Central memory CD8-positive, alpha-beta T cell (primary cell): ENCODE data around the gene ARHGAP32.
"Not testable (repeated sequence)": the region's sequence is repeated elsewhere in the genome, so short reads cannot be mapped to it uniquely, and the experiment has no call there.

ENCODE experiments used
- ATAC-seq: fragments of 150-1000 bp; cut with Tn5 transposase; replicated peaks from 2 replicates; pipeline ENCODE4 v1.10.0; 2022; ENCODE audit warnings: mild to moderate bottlenecking, moderate FRiP score, moderate number of reproducible peaks; ENCODE audit not compliant: poor library complexity, severe bottlenecking; ENCODE audit errors: extremely low read depth
- DNase-seq, 2 donors: peaks; one replicate each; pipeline ENCODE4 v3.0.0; 2021; ENCODE audit warnings: low spot score in 2 of 2
- H3K27ac Mint-ChIP-seq: one replicate; pipeline ENCODE4 v1.8.0; 2022; ENCODE audit warnings: low read depth, mild to moderate bottlenecking, moderate library complexity, mixed read lengths
- H3K27me3 Mint-ChIP-seq: one replicate; pipeline ENCODE4 v1.8.0; 2022; ENCODE audit warnings: mixed read lengths
- H3K36me3 Mint-ChIP-seq: one replicate; pipeline ENCODE4 v1.8.0; 2022; ENCODE audit warnings: mild to moderate bottlenecking, moderate library complexity, mixed read lengths; ENCODE audit not compliant: insufficient read depth
- H3K4me1 Mint-ChIP-seq: one replicate; pipeline ENCODE4 v1.8.0; 2022; ENCODE audit warnings: mixed read lengths
- H3K4me3 Mint-ChIP-seq: one replicate; pipeline ENCODE4 v1.8.0; 2022; ENCODE audit warnings: mild to moderate bottlenecking, moderate library complexity, mixed read lengths
- H3K9me3 Mint-ChIP-seq: one replicate; pipeline ENCODE4 v1.8.0; 2022; ENCODE audit warnings: mixed read lengths

Gene ARHGAP32

DNA sequence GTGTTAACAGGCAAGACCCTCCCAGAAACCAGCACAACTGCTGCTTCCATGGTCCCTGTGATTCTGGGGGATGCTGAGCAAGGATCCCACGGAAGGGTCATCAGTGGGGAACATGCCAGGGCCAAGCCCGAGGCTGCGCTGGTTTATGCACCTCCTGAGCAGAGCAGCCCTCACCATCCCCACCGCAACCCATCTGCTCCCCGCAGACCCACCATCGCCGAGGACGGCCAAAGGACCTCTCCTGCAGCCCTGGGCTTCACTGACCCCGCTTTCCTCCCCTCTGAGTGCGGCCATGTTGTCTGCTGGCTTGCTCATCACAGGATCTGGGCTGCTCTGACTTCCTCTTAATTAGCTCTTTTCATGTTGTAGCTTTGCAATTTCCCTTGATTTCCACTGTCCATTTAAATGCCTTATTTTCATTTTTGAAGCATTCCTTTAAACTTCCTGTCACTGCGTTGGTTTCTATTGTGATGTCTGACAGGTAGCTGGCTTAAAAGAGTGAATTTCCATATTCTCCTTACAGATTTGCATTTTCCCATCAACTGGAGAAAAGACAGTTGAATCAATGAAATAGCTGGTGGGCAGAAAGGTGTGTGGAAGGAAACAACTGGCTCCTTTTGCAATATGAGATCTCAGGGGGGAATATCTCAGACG, 264.3 kb downstream of the ARHGAP32 start:
- DNase-seq: no peak
- Mint-ChIP-seq H3K4me3 (peak overlapping the region; percentile 20), H3K27ac (no peak overlapping the region), H3K27me3 (peaks cover 10% of the 10 kb centered on the region), H3K36me3 (no peaks in the 10 kb centered on the region), H3K9me3 (no peaks in the 10 kb centered on the region), H3K4me1 (peaks cover 21% of the 10 kb centered on the region)
- ATAC-seq: no peak

- no peak overlapping the region for H3K27ac Mint-ChIP-seq
- DNase-seq: no peak
- no peak for ATAC-seq
- H3K9me3 Mint-ChIP-seq: no peaks in the 10 kb centered on the region
- H3K4me3 Mint-ChIP-seq: no peak overlapping the region
- H3K27me3 Mint-ChIP-seq: peaks cover 10% of the 10 kb centered on the region
- H3K4me1 Mint-ChIP-seq: peaks cover 21% of the 10 kb centered on the region
- H3K36me3 Mint-ChIP-seq: no peaks in the 10 kb centered on the region
Measured at GRCh38 chr11:128927108-128927461, 265.0 kb downstream of the ARHGAP32 start.

GRCh38 chr11:128926437-128927107, 265.6 kb downstream of the ARHGAP32 start:
- Mint-ChIP-seq H3K9me3 (no peaks in the 10 kb centered on the region), H3K4me1 (peaks cover 21% of the 10 kb centered on the region), H3K36me3 (no peaks in the 10 kb centered on the region), H3K27me3 (peaks cover 11% of the 10 kb centered on the region), H3K4me3 (no peak overlapping the region), H3K27ac (no peak overlapping the region)
- DNase-seq (no peak), ATAC-seq (no peak)

DNA sequence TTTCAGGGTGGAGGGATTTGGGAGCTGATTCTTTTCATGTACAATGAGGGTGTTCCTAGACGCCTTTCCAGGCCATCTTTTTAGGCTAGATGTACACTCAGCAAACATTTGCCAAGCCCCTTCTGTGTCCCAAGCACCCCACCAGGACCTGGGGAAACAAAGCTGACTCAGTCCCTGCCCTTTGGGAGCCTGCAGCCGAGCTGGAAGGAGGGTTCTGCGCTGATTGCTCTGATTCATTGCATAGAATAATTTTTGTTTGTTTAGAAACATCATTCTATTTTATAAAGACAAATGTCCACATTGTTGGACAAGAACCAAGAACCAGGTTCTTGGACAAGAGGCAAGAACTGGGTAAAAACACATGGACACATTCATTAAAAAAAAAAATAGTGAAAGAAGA, 266.1 kb downstream of the ARHGAP32 start:
- no peaks in the 10 kb centered on the region for H3K36me3 Mint-ChIP-seq
- no peak for ATAC-seq

DNA sequence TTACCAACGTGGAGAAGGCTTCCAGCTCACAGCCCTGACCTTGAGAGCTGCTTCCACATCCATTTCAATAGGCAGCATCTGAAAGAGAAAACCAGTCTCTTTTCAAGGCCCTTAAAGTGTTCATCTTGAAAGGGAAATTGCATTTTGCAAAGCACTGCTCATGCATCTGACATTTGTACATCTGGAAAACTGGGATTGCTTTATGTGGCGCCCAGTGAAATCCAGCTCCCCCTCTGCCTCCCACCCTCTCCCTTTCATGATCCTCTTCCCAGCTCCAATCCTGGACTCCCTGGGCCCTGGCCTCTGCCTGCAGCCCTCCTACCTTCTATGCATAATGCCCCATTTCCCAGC, 266.9 kb downstream of the ARHGAP32 start:
- no peaks in the 10 kb centered on the region for H3K36me3 Mint-ChIP-seq
- no peak for DNase-seq
- H3K4me1 Mint-ChIP-seq: peaks cover 21% of the 10 kb centered on the region
- no peaks in the 10 kb centered on the region for H3K9me3 Mint-ChIP-seq
- H3K27me3 Mint-ChIP-seq: peaks cover 24% of the 10 kb centered on the region
- no peak overlapping the region for H3K27ac Mint-ChIP-seq
- H3K4me3 Mint-ChIP-seq: no peak overlapping the region
- no peak for ATAC-seq

More for the DNA sequence above, 266.1 kb downstream of the ARHGAP32 start:
- no peak overlapping the region for H3K4me3 Mint-ChIP-seq
- H3K4me1 Mint-ChIP-seq: peaks cover 21% of the 10 kb centered on the region
- no peak overlapping the region for H3K27ac Mint-ChIP-seq
- no peaks in the 10 kb centered on the region for H3K9me3 Mint-ChIP-seq
- peaks cover 16% of the 10 kb centered on the region for H3K27me3 Mint-ChIP-seq
- DNase-seq: no peak

DNA sequence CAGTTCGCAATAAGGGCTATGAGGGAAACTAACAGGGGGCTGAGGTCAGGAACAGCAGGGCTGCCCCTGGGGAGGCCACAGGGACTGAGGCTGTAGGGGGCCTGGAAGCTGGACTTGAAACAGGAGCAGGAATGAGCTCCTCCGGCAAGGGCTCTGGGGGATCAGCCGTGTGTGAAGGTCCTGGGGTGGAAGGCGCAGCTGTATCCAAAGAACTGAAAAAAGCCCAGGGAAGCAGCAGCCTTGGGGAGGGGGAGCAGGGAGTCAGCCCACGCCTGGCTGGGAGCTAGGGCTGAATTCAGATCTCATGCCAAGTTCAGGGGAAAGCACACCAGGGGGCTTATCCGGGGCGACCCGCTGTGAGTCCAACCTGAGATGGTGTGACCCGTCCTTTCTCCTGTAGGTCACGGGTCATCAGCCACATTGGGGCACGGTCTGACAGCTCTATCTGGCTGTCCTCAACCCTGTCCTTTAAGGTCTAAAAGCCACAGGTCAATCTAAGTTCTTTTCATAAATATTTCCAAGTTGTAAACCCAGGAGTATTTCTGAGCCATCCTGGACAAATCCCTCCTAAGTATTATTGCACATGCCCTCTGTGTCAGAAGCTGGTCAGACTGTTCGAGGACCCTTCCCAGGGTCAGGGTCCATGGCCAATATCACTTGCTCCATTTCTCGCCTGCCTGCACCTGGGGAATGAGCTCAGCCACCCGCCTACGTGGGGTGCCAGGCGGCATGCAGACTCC, 267.4 kb downstream of the ARHGAP32 start:
- H3K27me3 Mint-ChIP-seq: peaks cover 24% of the 10 kb centered on the region
- H3K36me3 Mint-ChIP-seq: peaks cover 1% of the 10 kb centered on the region
- ATAC-seq (no peak), DNase-seq (no peak)
- H3K9me3 Mint-ChIP-seq: no peaks in the 10 kb centered on the region
- no peak overlapping the region for H3K4me3 Mint-ChIP-seq
- H3K4me1 Mint-ChIP-seq: peaks cover 19% of the 10 kb centered on the region
- no peak overlapping the region for H3K27ac Mint-ChIP-seq

GRCh38 chr11:128924104-128924503, 268.0 kb downstream of the ARHGAP32 start:
- Mint-ChIP-seq H3K27me3 (peaks cover 23% of the 10 kb centered on the region), H3K4me1 (peaks cover 13% of the 10 kb centered on the region), H3K36me3 (peaks cover 2% of the 10 kb centered on the region), H3K27ac (no peak overlapping the region), H3K4me3 (no peak overlapping the region), H3K9me3 (no peaks in the 10 kb centered on the region)
- DNase-seq: no peak
- ATAC-seq: no peak

- Mint-ChIP-seq H3K9me3 (no peaks in the 10 kb centered on the region), H3K4me3 (no peak overlapping the region), H3K36me3 (peaks cover 2% of the 10 kb centered on the region), H3K27me3 (peaks cover 34% of the 10 kb centered on the region), H3K4me1 (no peaks in the 10 kb centered on the region), H3K27ac (no peak overlapping the region)
- DNase-seq (no peak), ATAC-seq (no peak)
Measured at GRCh38 chr11:128921793-128922192, 270.3 kb downstream of the ARHGAP32 start.

DNA sequence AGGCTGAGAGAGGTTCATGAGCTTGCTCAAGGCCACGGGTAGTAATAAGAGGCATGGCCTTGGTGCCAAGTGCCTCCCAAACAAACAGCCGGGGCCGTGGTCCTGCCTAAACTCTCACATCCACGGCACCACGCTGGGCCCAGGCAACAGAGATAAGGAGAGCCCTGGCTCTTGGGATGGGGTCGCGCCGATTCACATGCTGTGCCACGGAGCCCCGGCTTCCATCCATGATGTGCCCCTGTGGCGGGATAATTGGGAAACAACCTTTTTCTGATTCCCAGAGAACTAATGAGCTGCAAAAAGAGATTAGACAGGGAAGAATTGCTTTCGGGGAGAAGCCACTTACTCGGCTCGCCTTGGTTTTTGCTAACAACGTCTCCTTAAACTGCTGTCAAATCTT, 271.5 kb downstream of the ARHGAP32 start:
- peaks cover 2% of the 10 kb centered on the region for H3K36me3 Mint-ChIP-seq
- no peak overlapping the region for H3K4me3 Mint-ChIP-seq
- ATAC-seq (no peak), DNase-seq (no peak)
- H3K27ac Mint-ChIP-seq: no peak overlapping the region
- H3K27me3 Mint-ChIP-seq: peaks cover 42% of the 10 kb centered on the region
- H3K4me1 Mint-ChIP-seq: no peaks in the 10 kb centered on the region
- H3K9me3 Mint-ChIP-seq: no peaks in the 10 kb centered on the region

DNA sequence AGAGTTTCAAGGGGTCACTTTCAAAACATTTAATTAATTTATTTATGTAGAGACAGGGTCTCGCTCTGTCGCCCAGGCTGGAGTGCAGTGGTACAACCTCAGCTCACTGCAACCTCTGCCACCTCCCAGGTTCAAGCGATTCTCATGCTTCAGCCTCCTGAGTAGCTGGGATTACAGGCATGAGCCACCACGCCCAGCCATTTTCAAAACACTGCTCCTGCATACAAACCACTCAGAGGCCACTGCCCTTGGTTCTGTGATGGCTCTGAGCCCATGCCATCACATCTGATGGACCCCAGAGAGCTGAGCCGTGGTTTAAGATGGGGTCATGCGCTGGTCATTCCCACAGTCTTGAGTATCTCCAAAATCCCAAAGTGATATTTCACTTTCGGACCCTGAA, 272.5 kb downstream of the ARHGAP32 start:
- not testable (repeated sequence) for H3K9me3 Mint-ChIP-seq, DNase-seq, H3K27ac Mint-ChIP-seq, ATAC-seq, H3K4me3 Mint-ChIP-seq, H3K36me3 Mint-ChIP-seq, H3K4me1 Mint-ChIP-seq
- H3K27me3 Mint-ChIP-seq: peaks cover 42% of the 10 kb centered on the region

- H3K36me3 Mint-ChIP-seq: peaks cover 2% of the 10 kb centered on the region
- no peak for DNase-seq
- no peaks in the 10 kb centered on the region for H3K4me1 Mint-ChIP-seq
- H3K27me3 Mint-ChIP-seq: peaks cover 42% of the 10 kb centered on the region
- H3K27ac Mint-ChIP-seq: no peak overlapping the region
- ATAC-seq: no peak
- no peaks in the 10 kb centered on the region for H3K9me3 Mint-ChIP-seq
- no peak overlapping the region for H3K4me3 Mint-ChIP-seq
Measured at GRCh38 chr11:128919216-128919615, 272.9 kb downstream of the ARHGAP32 start.

DNA sequence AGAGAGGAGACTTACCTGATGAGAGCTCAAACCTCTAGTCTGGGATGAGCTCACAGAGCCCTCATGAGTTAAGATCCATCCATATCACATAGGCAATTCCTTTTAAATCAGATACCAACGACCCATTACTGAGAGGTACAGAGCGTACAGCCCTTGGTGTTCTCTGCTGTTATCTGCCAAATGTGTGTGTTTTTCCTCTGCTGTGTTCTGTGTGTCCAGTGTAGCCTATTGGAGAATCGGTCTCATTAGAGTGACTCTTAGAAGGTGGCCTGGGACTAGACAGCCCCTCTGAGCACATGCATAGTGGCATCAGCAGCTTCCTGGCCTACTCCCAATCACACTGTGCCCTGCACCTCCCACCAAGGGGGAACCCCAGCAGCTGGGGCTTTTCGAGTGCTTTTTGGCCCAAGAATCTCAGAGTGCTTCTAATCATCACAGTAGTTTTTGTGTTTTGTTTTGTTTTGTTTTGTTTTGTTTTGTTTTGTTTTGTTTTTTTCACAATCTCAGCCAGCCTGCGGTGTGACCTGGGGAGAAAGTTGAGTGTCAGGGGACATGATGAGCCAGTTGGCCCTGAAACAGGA, 274.9 kb downstream of the ARHGAP32 start:
- Mint-ChIP-seq H3K4me3 (no peak overlapping the region), H3K27me3 (peaks cover 51% of the 10 kb centered on the region), H3K27ac (no peak overlapping the region), H3K9me3 (no peaks in the 10 kb centered on the region), H3K4me1 (no peaks in the 10 kb centered on the region), H3K36me3 (peaks cover 2% of the 10 kb centered on the region)
- DNase-seq (no peak), ATAC-seq (no peak)

GRCh38 chr11:128916681-128917080, 275.4 kb downstream of the ARHGAP32 start:
- H3K27me3 Mint-ChIP-seq: peaks cover 51% of the 10 kb centered on the region

More at GRCh38 chr11:128916681-128917080, 275.4 kb downstream of the ARHGAP32 start:
- ATAC-seq (no peak), DNase-seq (no peak)
- no peaks in the 10 kb centered on the region for H3K4me1 Mint-ChIP-seq
- no peak overlapping the region for H3K4me3 Mint-ChIP-seq
- no peaks in the 10 kb centered on the region for H3K9me3 Mint-ChIP-seq
- peaks cover 2% of the 10 kb centered on the region for H3K36me3 Mint-ChIP-seq
- H3K27ac Mint-ChIP-seq: no peak overlapping the region
